Keratinocyte (primary cell): ENCODE data around the gene CENPP. TPM values are rescaled to one million over a fixed set of nuclear protein-coding genes. Genes with fewer than 3 reads are reported as not detected.

Experiments used
- DNase-seq: peaks from one replicate; pipeline ENCODE4 v3.0.0-alpha.2; 2011; ENCODE audit warnings: low read depth, missing footprints, low spot score
- FAIRE-seq: peaks from 2 replicates; lab custom pipeline; 2011; peaks lifted over from hg19 to GRCh38; lab: Jason Lieb, UNC
- H2AFZ ChIP-seq: 2 replicates; pipeline ENCODE4 v1.6.0; 2012; ENCODE audit warnings: low read length, control low read depth, inconsistent platforms; ENCODE audit not compliant: control insufficient read depth
- H3K27ac ChIP-seq: 2 replicates; pipeline ENCODE4 v1.5.1; 2011; ENCODE audit warnings: low read length; ENCODE audit not compliant: control insufficient read depth, insufficient read depth
- H3K27me3 ChIP-seq: 3 replicates; pipeline ENCODE4 v1.6.0; 2011; ENCODE audit warnings: low read length; ENCODE audit not compliant: control insufficient read depth, insufficient read depth; ENCODE audit errors: extremely low read depth
- H3K36me3 ChIP-seq, 2 experiments: 2 replicates in 1 of 2; 3 replicates in 1 of 2; pipeline ENCODE4 v1.5.1; 2011; ENCODE audit warnings: low read length in 2 of 2, mild to moderate bottlenecking in 1 of 2; ENCODE audit not compliant: control insufficient read depth in 2 of 2, insufficient read depth in 2 of 2; ENCODE audit errors: extremely low read depth in 1 of 2
- H3K4me1 ChIP-seq: 3 replicates; pipeline ENCODE4 v1.5.1; 2011; ENCODE audit warnings: low read length; ENCODE audit not compliant: control insufficient read depth, insufficient read depth; ENCODE audit errors: extremely low read depth
- H3K4me2 ChIP-seq: 3 replicates; pipeline ENCODE4 v1.6.0; 2011; ENCODE audit warnings: low read depth, low read length; ENCODE audit not compliant: control insufficient read depth, insufficient read depth; ENCODE audit errors: extremely low read depth
- H3K4me3 ChIP-seq, 3 experiments: fragments of 200-600 bp in 1 of 3; sonication (generic) in 1 of 3; 2 replicates in 2 of 3; 3 replicates in 1 of 3; pipeline ENCODE4 v1.5.1; 2011 to 2016; ENCODE audit warnings: low read length in 3 of 3, mild to moderate bottlenecking in 3 of 3, control low read depth in 2 of 3, inconsistent platforms in 1 of 3, low read depth in 1 of 3, mixed read lengths in 1 of 3, mixed run types in 1 of 3, moderate library complexity in 1 of 3; ENCODE audit not compliant: control insufficient read depth in 2 of 3, insufficient read depth in 2 of 3; ENCODE audit errors: extremely low read depth in 1 of 3
- H3K79me2 ChIP-seq: 2 replicates; pipeline ENCODE4 v1.6.0; 2012; ENCODE audit warnings: low read length; ENCODE audit not compliant: control insufficient read depth, insufficient read depth
- H3K9ac ChIP-seq: 3 replicates; pipeline ENCODE4 v1.6.0; 2011; ENCODE audit warnings: low read length; ENCODE audit not compliant: control insufficient read depth, insufficient read depth; ENCODE audit errors: extremely low read depth
- H3K9me1 ChIP-seq: 3 replicates; pipeline ENCODE4 v1.6.0; 2011; ENCODE audit warnings: low read length; ENCODE audit not compliant: control insufficient read depth, insufficient read depth; ENCODE audit errors: extremely low read depth
- H3K9me3 ChIP-seq: 2 replicates; pipeline ENCODE4 v1.5.1; 2012; ENCODE audit warnings: low read depth, low read length; ENCODE audit not compliant: control insufficient read depth
- H4K20me1 ChIP-seq: 3 replicates; pipeline ENCODE4 v1.6.0; 2011; ENCODE audit warnings: low read length; ENCODE audit not compliant: control insufficient read depth, insufficient read depth; ENCODE audit errors: extremely low read depth
- EZH2 ChIP-seq: IDR thresholded peaks from one replicate; pipeline ENCODE4 v1.6.1; 2012; ENCODE audit warnings: inconsistent platforms, mild to moderate bottlenecking, low read length, moderate library complexity
- dilution Hi-C: fragments of 300-500 bp; cut with MboI; formaldehyde crosslinking; loops from one replicate; pipeline ENCODE4 v1.7.0; 2020; ENCODE audit warnings: low sequenced_read_pairs; ENCODE audit not compliant: extremely low pct_ligation_motif_present
- polyA plus RNA-seq, 5 experiments: library from polyadenylated mRNA; depleted of rRNA in 3 of 5; stranded (reverse) in 3 of 5; stranded (forward) in 1 of 5; unstranded in 1 of 5; fragments of >200 nt; gene quantifications; 1 replicate in 1 of 5; 2 replicates in 3 of 5; 3 replicates in 1 of 5; pipeline versions ENCODE4 v1.2.1 to v1.2.3, GENCODE V29; 2011 to 2012; ENCODE audit warnings: missing spikeins in 2 of 5, low read depth in 1 of 5, low replicate concordance in 1 of 5
- TF ChIP-seq, protein P1 (sequence below), 3 experiments: IDR thresholded peaks in 1 of 3; conservative IDR thresholded peaks in 1 of 3; optimal IDR thresholded peaks in 1 of 3; 2 replicates in 2 of 3; 3 replicates in 1 of 3; pipeline versions ENCODE3 to v1.5.1; 2011; ENCODE audit warnings: low read length in 3 of 3, mild to moderate bottlenecking in 3 of 3, moderate library complexity in 2 of 3, control low read depth in 1 of 3, inconsistent platforms in 1 of 3; ENCODE audit not compliant: insufficient read depth in 2 of 3; ENCODE audit errors: extremely low read depth in 1 of 3

CENPP gene
- polyA plus RNA-seq, 1 donor (not counting 4 experiments of a cell fraction or from before 2014, with no cell fraction given) = 6.7 TPM

DNA sequence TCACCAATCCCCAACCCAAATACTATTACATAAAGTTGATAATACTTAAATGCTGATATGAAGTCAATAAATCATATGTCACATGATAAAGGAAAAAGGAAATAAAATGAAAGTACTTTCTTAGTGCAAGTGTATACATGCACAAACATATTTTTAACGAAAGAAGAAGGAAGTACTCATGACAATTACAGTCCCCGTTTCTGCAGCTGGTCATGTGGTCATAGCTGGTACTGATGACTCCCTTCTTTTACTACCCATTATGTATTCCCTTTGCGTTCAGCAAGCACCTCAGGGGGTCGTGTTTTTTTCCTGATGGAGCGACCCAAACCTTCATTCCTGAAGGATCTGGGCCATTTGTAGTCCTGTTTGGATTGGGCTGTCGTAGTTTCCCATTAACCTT lies 27.3 kb downstream of the CENPP start:
- H3K27me3 ChIP-seq = no peaks in the 10 kb centered on the region
- no peak overlapping the region for H3K4me3 ChIP-seq
- H3K9me3 ChIP-seq = no peaks in the 10 kb centered on the region
- no peaks in the 10 kb centered on the region for H3K36me3 ChIP-seq
- H2AFZ ChIP-seq = no peak overlapping the region
- TF ChIP-seq EZH2 = no peak
- no peaks in the 10 kb centered on the region for H3K4me1 ChIP-seq
- DNase-seq (no peak), FAIRE-seq (no peak)
- H3K9ac ChIP-seq = no peak overlapping the region
- H3K27ac ChIP-seq = no peak overlapping the region
- dilution Hi-C loops = no loop called here
- H3K4me2 ChIP-seq = no peak overlapping the region
- H4K20me1 ChIP-seq = no peaks in the 10 kb centered on the region
- no peaks in the 10 kb centered on the region for H3K9me1 ChIP-seq
- H3K79me2 ChIP-seq = no peaks in the 10 kb centered on the region

DNA sequence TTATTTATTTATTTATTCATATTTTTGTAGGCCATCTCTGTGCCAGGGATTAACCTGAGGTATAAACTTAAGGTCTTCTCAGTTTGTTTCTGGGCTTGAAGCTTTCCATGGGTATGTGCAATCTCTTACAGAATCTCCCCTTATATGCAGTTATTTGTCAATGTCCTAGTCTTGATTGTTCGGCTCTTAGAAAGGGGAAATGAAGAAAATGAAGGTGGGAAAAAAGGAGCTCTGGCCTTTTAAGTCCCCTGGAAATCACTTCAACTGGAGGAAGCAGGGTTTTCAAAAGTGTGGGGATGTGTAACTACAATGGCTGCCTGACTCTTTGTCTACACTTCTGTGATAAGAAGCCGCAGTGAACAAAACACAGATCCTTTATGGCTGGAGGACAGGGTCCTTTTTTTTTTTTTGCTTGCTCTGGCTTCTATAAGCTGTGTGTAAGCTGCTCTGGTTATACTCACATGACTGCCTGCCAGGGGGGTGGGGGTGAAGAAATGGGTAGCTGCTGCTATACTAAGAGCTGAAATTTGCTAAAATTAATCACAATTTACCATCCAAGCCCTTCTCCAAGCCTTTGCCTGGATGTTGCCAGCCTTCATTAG lies 33.7 kb downstream of the CENPP start:
- no peaks in the 10 kb centered on the region for H3K27me3 ChIP-seq
- no peak overlapping the region for H3K4me2 ChIP-seq
- H3K27ac ChIP-seq = no peak overlapping the region
- FAIRE-seq (no peak), DNase-seq (no peak)
- dilution Hi-C loops = no loop called here
- no peaks in the 10 kb centered on the region for H3K36me3 ChIP-seq
- H3K9me3 ChIP-seq = no peaks in the 10 kb centered on the region
- no peaks in the 10 kb centered on the region for H3K79me2 ChIP-seq
- no peaks in the 10 kb centered on the region for H3K4me1 ChIP-seq
- no peak overlapping the region for H3K4me3 ChIP-seq
- no peaks in the 10 kb centered on the region for H4K20me1 ChIP-seq
- no peak overlapping the region for H2AFZ ChIP-seq
- TF ChIP-seq EZH2 = no peak
- TF ChIP-seq, protein P1, sequence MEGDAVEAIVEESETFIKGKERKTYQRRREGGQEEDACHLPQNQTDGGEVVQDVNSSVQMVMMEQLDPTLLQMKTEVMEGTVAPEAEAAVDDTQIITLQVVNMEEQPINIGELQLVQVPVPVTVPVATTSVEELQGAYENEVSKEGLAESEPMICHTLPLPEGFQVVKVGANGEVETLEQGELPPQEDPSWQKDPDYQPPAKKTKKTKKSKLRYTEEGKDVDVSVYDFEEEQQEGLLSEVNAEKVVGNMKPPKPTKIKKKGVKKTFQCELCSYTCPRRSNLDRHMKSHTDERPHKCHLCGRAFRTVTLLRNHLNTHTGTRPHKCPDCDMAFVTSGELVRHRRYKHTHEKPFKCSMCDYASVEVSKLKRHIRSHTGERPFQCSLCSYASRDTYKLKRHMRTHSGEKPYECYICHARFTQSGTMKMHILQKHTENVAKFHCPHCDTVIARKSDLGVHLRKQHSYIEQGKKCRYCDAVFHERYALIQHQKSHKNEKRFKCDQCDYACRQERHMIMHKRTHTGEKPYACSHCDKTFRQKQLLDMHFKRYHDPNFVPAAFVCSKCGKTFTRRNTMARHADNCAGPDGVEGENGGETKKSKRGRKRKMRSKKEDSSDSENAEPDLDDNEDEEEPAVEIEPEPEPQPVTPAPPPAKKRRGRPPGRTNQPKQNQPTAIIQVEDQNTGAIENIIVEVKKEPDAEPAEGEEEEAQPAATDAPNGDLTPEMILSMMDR (optimal IDR thresholded peaks at IDR 0.05 in 1 of 3, IDR thresholded peaks at IDR 0.05 in 1 of 3, conservative IDR thresholded peaks at IDR 0.05 in 1 of 3; ENCODE audit: extremely low read depth in 1 of 3, insufficient read depth in 2 of 3, low read length in 3 of 3) = no peak
- H3K9me1 ChIP-seq = no peaks in the 10 kb centered on the region
- no peak overlapping the region for H3K9ac ChIP-seq

DNA sequence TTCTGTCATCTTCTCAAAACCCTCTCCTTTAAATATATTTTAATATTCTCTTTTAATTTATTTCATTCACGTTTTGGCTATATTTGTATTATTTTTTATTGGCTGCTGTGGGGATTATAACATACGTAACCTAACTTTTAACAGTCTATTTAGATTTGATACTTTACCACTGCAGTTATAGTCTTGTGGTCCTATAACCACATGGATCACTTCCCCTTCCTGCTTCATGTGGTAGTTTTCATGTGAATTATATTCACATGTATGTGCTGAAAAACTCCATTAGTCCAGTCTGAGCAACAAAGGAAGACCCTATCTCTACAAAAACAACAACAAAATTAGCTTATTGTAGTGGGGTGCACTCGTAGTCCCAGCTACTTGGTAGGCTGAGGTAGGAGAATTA lies 34.3 kb downstream of the CENPP start:
- Histone ChIP-seq H3K9me1 (no peaks in the 10 kb centered on the region), H3K9me3 (no peaks in the 10 kb centered on the region), H3K4me1 (no peaks in the 10 kb centered on the region), H4K20me1 (no peaks in the 10 kb centered on the region), H2AFZ (no peak overlapping the region), H3K9ac (no peak overlapping the region), H3K27ac (no peak overlapping the region), H3K36me3 (no peaks in the 10 kb centered on the region), H3K4me3 (no peak overlapping the region), H3K4me2 (no peak overlapping the region), H3K79me2 (no peaks in the 10 kb centered on the region), H3K27me3 (no peaks in the 10 kb centered on the region)
- TF ChIP-seq EZH2 = no peak
- TF ChIP-seq, protein P1 (optimal IDR thresholded peaks at IDR 0.05 in 1 of 3, IDR thresholded peaks at IDR 0.05 in 1 of 3, conservative IDR thresholded peaks at IDR 0.05 in 1 of 3; ENCODE audit: extremely low read depth in 1 of 3, insufficient read depth in 2 of 3, low read length in 3 of 3) = no peak
- FAIRE-seq (no peak), DNase-seq (no peak)
- dilution Hi-C loops = no loop called here
